GM18519 (cell line): ENCODE measurements around the gene MRPL2.
"Not testable (repeated sequence)": the region's sequence is repeated elsewhere in the genome, so short reads cannot be mapped to it uniquely, and the experiment has no call there.

Source experiments
- ATAC-seq: cut with Tn5 transposase; IDR thresholded peaks from one replicate; pipeline ENCODE4 v1.9.1; 2021; ENCODE audit warnings: mild to moderate bottlenecking, moderate library complexity; ENCODE audit not compliant: unreplicated experiment, low FRiP score

MRPL2 gene

DNA sequence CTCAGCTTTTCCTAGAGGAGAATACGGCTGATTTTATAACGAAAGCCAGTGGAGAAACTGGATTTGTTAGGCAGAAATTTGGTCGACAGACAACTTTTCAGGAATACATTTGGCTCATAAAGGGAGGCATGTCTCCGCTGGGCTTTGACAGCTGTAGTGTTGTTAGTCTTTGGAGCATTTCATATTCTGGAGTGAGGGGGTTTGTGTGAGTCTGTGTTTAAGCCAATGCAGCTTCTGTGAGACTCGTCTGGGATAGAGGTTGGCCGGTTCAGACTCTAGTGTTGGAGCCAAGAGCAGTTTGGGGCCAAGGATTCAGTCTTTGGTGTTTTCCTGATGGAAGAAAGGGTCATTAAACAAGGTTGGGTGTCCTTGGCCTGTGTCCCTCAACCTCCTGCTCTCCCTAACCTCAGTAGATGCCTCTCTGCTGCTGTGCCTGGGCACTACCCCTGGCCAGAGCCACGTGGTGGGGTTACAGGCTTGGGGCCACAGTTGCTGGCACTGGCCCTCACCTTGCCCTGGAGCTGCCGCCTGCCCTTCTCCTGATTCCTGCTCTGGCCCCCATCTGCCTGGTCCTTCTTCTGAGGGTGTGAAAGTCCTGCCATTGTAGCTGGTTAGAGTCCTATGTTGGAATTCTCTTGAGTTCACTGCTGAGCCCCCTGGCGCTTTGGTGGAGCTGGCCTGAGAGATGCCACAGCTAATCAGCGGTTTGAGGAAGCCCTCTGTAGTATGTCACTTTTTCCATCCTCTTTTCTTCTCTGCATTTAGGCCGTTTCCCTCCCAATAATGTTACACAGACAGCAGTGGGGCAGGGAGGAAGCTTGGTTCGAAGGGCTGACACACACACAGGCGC, 23.8 kb upstream of the MRPL2 start:
- ATAC-seq: no peak

DNA sequence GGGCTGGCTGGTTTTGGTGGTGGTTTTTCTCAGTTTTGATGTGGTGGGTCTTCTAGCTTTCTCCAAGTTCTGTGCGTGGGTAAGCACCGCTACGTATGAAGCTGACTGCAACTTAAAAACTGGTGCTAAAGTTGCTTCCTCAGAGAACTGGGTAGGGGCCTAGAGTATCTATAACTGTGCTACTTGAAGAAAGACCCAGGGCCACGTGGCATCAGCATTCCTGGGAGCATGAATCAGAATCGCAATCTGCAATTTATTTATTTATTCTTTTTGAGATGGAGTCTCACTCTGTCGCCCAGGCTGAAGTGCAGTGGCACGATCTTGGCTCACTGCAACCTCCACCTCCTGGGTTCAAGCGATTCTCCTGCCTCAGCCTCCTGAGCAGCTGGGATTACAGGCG, 22.7 kb upstream of the MRPL2 start:
- not testable (repeated sequence) for ATAC-seq

DNA sequence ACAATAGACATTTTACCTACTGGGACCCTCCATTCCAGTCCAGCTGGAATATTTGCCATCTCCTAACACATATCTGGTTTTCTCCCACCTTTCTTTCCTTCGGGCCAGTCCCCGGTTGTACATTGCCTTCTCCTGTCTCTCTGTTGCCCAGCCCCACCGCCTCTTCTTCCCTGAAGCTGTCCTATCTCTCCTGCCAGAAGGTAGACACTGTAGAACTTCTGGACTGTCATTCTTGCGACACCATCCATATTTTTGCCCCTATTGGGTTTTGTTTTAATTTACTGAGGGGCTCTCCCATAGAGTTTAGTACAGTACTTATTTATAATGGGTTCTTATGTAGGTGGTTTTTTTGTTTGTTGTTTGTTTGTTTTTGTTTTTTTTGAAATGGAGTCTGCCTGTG, 21.8 kb upstream of the MRPL2 start:
- ATAC-seq: no peak

DNA sequence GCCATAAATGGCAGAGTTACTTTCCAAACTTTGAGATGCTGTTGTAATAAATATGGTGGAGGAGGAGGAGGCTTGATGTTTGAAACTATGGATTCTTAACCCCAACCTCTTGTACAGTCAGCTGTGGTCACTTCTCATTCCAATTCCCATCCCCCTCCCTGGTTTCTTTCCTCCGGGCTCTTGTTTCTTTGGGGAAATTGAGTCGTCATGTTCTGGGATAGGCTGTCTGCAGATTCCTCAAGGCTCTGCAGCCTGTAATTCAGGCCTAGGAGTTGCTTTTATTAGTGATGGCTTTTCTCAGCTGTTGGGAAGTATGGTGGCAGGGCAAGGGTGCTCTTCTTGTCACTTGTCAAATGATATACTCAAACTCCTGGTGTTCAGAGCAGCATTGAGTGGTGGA, 19.5 kb upstream of the MRPL2 start:
- no peak for ATAC-seq

DNA sequence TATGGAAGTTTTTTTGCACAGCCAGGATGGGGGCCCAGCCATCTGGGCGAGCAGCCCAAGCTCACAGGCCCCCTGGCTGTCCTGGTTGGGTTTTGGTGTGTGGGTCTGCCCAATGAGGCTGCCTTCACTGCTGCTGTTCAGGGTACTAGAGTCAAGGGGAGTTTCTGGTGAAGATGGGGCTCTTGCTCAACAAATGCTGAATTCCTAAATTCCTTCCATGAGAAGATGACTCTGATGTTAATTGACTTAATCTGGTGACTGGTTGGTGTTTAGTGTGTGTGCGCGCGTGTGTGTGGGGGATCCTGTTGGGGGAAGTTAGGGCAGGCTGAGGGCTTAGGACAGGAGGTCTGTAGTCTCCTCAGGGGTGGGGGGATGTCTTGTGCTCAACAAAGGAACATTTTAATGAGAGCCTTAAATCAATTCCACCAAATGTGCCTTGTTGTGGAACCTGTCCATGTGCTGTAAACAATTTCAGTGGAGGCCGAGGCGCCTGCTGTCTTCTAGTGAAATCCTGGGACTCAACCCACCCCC, 18.8 kb upstream of the MRPL2 start:
- ATAC-seq: no peak

DNA sequence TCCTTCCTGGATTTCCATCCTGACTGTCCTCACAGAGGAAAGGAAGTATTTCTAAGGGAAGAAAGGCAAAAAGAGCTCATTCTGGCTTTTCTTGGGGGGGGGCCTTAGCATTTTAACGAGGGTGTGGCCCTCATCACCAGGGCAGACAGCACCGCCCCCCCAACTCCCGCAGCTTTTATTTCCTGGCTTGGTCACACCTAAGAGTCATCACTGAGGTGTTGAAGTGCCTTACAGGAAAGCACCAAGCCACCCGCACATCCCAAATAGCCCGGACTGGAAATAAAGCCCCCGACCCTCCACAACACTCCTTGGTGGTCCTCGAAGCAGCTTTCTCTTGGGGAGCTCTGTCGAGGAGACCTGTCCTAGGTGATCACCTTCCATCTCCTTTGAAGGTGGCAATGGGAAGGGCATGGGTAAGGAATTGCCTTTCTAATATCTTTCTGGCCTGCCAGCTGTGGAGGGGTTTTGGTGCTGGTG, 18.1 kb upstream of the MRPL2 start:
- no peak for ATAC-seq

DNA sequence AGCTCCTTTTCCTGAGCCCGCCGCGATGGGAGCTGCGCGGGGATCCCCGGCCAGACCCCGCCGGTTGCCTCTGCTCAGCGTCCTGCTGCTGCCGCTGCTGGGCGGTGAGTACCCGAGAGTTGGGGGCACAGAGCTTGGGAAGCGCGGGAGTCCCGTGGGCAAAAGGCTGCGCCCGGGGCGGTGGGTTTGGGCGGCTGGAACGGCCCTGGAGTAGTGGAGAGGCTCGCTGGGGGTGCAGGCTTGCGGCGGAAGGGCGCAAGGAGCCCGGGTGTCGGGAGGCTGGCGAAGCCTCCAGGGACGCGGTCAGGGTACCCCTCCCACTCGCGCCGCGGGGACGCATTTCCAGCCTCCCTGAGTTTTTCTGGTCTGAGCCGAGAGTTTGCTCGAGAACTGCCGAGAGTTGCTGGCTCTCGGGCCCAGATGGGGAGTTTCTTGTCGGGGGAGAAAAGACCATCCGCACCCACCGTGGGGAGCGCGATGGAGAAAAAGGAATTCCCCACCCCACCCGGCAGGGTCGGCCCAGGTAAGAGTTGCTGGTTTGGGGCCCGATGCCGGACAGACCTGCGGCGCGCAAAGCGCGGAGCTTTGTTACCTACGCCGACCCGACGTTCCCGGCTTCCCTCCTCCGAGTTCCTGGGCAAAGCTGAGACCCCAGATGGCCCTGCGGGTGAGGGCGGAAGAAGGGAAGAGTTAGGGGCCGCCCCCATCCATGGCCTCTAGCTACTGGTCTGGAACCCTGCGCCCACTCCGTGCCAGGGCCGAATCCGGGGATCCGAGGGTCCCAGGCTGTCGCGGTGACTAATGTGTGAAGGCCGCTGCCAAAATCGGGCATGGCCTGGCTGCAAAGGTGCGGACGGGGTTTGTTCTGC, 17.5 kb upstream of the MRPL2 start:
- no peak for ATAC-seq

DNA sequence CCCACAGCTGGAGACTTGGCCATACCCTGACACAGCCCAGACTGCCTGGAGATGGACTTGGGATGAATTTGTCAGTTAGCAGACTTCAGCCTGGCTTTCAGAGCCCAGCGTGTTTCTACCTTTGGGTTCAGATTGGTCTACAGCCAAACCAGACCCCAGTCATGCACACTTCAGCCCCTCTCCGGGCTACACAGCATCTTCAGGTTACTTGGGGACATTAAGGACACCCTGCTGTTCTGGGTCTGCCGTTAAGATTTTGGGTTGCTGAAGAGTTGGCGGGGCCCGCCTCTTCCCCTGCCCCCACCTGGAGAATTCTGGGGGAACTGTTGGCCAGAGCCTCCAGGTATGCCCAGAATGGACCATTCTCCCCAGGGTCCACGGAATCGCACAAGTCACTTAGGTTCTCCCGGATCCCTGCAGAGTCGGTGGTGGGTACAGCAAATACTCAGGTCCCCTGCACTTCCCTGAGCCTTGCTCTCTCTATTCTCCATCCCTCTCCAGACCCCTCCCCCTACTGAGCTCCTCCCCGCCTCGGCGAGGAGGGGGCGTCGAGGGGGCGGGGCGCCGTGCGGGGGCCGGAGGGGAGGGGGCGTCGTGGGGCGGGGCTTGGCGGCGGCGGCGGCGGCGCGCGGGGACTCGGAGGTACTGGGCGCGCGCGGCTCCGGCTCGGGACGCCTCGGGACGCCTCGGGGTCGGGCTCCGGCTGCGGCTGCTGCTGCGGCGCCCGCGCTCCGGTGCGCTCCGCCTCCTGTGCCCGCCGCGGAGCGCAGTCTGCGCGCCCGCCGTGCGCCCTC, 16.6 kb upstream of the MRPL2 start, which contains the start of gene PTK7:
Gene PTK7 (plus strand): TSS at position 645 of the 794 bp plus-strand sequence. CDS start 175 bp downstream, outside the sequence.
- ATAC-seq: no peak

DNA sequence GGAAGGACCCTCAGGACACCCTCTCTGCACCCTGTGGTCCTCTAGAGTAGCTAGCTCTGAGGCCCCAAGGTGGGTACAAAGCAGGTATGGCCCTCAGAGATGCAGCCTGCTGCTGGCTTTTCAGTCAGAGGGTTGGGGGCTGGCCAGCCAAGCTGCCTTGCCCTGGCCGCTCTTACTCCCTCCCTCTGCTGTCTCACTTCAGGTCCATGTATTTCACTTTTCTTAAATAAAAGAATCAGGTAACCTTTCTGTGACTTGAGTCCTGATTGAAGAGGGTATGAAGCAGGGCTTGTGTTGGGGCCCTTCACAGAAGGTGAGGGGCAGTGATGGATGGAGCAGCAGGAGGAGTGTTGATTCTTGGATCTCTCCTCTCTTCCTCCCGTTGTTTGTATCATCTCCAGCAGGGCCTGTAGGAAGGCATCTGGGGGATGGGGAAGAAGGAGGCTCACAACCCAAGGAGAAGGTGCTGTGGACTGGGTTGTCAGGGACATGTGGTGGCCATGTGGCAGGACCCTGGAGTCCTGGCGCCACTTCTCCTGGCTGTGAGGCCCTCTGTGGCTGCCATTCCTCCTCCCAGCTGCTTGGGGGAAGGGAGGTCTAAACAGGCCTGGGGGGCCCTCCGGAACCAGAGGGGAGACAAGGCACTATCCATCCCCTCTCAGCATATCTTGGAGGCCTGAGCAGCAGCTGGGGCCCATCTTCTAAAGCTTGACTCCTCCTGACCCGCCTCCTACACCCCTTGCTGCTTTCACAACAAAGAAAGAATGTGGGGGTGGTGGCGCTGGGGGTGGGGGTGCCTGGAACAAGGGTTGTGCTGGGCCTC, 15.8 kb upstream of the MRPL2 start:
- ATAC-seq: no peak

DNA sequence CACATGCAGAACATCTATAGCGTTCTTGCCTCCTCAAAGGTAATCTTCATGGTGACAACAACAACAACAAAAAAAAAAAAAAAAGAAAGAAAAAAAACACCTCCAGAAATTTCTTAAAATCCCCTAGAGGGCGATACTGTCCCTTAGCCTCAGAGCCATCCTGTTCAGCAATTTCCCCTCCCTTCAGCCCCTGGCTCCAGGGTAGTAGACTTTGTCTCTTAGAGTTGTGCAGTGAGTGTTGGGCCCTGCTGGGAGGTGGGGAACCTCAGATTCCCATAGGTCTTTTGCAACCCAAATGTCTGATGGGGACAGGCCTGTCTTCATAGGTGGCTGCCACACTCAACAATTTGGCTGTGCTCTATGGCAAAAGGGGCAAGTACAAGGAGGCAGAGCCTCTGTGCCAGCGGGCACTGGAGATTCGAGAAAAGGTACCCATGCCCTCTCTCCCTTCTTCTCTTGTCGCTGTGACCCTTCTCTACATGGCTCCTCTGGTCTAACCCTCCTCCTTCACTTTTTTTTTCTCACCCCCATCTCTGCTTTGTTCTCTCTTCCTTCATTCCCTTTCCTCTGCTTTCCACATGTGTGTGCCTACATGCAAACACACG, 10.9 kb upstream of the MRPL2 start:
- no peak for ATAC-seq

DNA sequence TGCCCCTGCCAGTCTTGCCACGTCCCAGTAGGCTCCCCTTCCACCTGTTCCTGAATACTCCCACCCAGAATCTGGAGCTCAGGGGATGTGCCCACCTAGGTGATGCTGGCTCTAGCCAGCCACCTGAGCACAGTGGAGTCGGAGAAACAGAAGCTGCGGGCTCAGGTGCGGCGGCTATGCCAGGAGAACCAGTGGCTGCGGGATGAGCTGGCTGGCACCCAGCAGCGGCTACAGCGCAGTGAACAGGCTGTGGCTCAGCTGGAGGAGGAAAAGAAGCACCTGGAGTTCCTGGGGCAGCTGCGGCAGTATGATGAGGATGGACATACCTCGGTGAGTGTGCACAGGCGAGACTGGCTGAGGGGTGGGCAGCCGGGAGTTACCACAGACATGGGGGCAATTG, 3.6 kb upstream of the MRPL2 start:
- no peak for ATAC-seq

DNA sequence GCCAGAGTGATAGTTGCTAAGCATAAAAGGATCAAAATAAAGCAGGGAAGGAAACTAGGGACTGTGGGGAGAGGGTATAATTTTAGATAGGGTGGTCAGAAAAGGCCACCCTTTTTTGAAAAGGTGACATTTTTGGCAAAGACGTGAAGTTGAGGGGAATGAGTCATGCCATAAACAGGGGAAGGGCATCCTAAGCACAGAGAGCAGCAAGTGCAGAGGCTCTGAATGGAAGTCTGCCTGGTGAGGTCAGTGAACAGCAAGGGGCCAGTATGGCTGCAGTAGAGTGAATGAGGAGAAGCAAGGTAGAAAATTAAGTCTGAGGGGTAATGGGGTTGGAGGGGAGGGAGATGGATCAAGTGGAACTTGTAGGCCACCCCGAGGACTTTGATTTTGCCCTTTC, 2.6 kb upstream of the MRPL2 start:
- no peak for ATAC-seq

DNA sequence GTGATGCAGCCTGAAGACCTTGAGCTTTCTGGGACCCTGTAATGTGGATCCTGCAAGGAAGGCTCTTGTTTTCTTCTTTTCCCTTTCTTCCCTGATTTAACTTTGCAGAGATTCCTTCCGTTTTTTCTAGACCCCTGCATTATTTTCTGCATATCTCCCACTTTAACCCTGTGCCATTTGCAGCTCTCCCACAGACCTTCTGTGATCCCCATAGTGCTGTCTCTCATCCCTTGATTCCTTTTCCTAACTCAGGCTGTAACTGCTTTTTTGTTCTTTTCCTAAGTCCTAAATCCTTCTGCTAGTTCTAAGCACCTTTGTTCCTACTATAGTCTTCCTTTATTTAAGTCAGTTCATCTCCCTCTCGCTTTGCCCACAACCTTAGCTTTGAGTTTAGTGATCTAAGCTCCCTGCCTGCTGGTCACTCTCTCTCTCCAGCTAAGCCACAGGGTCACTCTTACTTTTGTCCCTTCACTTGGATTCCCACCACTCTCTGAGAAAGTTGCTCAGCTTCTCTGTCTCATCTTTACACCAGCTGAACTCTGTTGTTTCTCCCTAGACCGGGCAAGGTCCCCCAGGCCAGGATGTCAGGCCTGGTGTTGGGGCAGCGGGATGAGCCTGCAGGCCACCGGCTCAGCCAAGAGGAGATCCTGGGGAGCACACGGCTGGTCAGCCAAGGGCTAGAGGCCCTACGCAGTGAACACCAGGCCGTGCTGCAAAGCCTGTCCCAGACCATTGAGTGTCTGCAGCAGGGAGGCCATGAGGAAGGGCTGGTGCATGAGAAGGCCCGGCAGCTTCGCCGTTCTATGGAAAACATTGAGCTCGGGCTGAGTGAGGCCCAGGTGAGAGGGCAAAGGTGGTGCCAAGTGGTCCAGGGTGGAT, 1.8 kb upstream of the MRPL2 start:
- no peak for ATAC-seq

DNA sequence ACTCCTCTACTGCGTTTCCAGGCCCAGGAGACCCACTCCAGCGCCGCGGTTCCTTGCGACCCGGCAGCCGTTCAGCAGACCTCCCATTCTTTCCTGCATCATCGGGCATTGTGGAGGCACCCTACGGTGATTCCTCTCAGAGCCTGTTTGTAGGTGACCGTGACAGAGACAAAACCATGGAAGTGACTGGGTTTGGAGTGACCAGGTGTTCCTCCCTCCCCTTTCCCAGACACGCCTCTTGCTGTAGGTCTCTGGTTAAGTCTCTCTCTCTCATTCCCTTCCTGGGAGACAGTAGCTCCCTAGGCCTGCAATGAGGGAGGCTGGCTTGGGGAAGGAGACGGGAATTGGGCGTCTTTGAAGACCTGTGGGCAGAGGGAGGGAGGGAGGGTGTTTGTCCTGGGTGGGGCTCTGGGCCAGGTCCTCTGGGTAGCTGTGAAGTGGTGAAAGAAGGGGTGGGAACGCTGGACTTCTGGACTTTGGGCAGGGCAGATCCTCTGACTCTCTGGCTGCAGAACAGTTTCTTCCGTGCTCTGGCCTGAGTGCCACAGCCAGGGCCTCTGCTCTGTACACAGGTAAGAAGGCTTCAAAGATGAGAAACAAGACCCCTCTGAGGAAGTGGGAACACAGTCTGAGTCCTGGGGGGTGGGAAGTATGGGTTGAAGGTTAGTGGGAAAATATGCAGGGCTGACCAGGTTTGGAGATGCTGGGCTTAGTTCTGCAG, 960 bp upstream of the MRPL2 start:
- no peak for ATAC-seq

DNA sequence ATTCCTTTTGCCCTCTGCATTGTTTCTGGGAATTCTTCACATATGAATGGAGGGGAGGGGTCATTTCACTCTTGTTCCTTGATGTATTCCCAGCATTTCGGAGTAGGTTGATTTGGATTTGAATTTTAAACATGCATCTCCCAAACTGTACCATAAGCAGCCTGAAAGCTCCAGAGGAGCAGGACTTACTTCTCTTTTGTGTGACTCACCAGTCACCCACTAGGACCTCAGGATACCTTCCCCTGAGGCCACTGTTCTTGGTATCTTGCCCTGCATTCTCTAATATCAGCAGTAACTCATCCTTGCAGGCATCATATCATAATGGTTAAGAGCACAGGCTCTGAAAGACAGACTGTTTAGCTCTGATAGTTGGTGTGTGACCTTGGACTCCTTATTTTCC, 703 bp downstream of the MRPL2 start:
- ATAC-seq: no peak

DNA sequence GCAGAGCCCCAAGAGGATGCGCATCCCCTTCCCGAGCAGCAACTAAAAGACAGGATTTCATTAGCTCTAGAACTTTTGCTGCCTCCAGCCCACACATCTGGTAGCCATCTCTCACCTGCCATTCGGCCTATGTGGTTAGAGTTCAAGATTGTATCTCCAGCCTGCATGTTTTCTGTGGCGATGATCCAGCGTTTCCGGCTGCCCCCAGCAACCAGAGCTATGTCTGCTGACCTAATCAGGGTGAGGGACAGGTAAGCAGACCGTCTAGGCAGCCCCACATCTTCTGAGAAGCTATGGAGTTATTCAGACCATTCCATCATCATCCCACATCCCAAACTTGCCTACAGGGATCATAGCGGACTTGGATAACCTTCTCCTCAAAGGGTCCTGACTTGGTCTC, 3.3 kb downstream of the MRPL2 start:
- no peak for ATAC-seq

DNA sequence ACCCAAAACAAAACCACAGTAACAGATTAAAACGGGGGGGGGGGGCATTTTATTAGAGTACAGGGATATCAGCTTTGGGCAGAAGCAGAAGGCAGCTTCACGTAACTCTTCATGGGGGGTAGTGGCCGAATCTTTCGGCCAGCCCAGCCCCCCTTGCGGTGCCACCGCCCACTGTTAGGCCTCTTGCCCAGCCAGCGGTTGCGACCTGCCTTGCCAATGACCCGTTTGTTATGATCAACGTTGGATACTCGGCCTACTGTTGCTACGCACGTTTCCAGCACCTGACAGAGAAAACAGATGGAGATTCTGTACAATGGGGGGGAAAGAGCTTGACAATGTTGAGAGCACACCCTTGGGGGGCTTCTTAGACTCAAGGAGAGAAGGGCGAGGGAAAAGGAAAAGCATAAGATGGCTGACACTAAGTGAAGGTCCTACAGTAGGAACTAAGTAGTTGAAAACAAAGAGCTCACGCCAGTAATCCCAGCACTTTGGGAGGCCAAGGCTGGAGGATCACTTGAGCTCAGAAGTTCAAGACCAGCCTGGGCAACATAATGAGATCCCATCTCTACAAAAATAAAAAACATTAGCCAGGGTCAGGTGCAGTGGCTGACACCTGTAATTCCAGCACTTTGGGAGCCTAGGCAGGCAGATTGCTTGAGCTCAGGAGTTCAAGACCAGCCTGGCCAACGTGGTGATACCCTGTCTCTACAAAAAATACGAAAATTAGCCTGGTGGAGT, 4.9 kb downstream of the MRPL2 start:
- ATAC-seq: no peak
